GF-D8 (cell line): ENCODE data around the gene RCC1.
A peak's percentile ranks its signal among the peaks of the same experiment; 100 is the strongest.
"Not testable (repeated sequence)": the region's sequence is repeated elsewhere in the genome, so short reads cannot be mapped to it uniquely, and the experiment has no call there.

ENCODE experiments used
- DNase-seq: peaks from one replicate; lab custom pipeline; 2025; lab: John Stamatoyannopoulos, UW

RCC1 gene

DNA sequence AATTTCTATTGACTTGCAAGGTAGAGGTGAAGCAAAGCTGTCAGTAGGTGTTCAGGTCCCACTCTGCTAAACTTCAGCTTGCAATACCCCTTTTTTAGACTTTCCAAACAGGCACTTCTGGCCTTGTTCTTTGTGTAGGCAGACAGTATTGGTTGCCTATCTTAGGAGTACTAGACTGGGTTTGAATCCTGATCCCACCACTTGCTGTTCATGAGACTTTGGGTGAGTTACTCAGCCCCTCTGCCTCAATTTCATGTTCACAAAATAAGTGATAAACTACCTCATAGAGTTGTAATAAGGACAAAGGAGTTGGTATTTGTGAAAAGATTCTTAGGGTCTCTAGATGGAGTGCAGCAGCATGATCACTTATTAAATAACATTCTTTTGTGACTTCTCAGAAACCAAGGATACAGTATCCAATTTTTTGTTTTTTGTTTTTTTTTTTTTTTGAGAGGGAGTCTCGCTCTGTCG, 5.2 kb downstream of the RCC1 start:
- peak; percentile 37 for DNase-seq

DNA sequence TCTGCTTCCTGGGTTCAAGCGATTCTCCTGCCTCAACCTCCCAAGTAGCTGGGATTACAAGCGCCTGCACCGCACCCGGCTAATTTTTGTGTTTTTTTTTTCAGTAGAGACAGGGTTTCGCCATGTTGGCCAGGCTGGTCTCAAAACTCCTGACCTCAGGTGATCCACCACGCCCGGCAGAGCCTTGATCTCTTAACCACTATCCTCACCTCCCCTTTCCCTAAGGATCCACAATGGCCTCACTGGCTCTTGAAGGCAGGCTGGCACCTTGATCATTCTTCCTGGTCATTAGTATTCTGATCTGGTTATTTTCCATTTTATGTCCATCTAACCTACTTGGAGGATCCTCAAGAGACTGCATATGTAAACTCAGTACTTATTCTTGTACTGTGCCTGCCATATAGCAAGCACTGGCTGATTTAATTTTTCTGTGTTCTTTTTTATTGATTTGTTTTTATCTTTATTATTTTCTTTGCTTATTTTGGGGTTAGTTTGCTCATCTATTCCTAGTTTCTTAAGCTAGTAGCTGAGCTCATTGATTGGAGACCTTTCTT, 6.3 kb downstream of the RCC1 start:
- no peak for DNase-seq

- DNase-seq: not testable (repeated sequence)
Observed at GRCh38 chr1:28514445-28514933, 8.6 kb downstream of the RCC1 start.

DNA sequence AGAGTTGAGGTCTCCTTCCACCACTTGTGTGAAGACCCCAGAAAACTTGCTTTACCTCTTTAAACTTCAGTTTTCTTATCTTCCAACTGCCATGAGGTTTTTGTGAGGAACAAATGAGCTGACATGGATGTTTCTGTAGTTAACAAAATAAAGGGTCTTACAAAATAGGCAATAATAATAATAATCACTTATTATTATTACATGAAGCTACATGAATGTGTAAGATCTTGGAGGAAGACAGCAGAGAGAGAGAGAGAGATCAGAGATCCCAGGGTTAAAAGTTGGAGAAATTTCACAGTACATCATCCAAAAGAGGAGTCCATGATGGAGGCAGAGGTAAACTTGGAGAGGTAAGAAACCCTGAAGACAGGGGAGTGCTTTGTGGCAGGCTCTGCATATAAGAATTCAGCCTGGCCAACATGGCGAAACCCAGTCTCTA, 10.7 kb downstream of the RCC1 start:
- DNase-seq: no peak

GRCh38 chr1:28517649-28517999, 11.8 kb downstream of the RCC1 start:
- no peak for DNase-seq

GRCh38 chr1:28518000-28518744, 12.3 kb downstream of the RCC1 start:
- peak; percentile 63 for DNase-seq

GRCh38 chr1:28518745-28519341, 13.0 kb downstream of the RCC1 start:
- no peak for DNase-seq

DNA sequence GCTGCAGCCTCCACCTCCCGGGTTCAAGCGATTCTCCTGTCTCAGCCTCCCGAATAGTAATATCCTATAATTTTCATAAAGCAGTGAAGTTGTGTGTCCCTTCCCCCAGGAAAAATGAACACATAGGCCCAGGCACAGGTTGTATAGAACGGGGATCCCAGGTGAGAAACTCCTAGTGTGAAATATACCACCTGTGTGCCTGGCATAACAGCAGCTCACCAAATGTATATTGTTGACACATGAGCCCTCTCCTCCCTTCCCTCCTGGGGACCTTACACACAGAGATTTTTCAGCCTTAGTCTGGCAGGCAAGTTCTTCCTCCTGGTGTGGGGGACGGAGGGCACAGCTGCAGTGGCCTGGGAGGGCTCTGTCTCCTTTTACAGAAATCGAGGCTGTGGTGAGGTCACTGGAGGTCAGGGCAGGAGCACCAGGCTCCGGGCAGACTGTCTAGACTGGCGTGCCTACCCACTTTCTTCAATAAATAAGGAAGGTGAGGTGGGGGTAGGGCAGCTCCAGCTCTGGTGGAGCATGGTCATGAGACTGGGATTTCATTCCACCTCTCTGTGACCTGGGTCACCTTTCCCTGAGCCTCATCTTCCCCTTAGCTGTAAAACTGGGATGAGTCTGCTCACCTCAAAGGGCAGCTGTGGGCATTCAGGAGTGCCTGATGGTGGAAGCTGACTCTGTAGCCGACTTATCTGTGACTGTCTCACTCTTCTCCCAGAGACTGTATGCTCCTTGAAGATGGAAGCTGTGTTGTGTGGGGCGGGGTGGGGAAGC, 14.3 kb downstream of the RCC1 start:
- DNase-seq: no peak

GRCh38 chr1:28520796-28521195, 15.0 kb downstream of the RCC1 start:
- DNase-seq: not testable (repeated sequence)

DNA sequence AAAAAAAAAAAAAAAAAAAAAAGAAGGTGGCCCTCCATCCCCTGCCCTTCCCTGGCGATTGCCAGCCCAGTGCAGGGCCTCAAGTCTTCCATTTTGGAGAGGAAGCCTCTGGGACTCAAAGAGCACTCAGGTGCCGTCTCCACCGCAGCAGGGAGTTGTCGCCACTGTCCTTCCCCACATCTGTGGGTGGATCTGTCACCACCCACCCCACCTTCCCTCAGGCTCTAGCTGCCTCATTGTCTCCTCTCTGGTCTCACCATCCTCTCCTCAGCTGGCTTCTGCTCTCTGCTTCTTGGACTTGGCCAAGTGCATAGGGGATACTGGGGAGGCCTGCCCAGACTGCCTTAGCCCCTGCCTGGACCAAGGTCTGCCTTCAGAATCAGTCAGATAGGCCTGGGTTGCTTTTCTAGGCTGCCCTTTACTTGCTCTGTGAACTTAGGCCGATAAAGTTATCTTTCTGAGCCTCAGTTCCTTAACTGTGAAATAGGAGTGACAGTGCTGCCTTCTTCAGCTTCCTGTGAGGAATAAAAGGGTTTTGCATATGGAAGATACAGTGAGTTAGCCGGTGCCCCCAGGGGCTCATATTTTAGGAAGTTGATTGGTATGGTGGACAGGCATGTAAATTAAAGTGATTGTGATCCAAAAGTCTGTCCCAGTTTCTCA, 15.8 kb downstream of the RCC1 start:
- DNase-seq: no peak

DNA sequence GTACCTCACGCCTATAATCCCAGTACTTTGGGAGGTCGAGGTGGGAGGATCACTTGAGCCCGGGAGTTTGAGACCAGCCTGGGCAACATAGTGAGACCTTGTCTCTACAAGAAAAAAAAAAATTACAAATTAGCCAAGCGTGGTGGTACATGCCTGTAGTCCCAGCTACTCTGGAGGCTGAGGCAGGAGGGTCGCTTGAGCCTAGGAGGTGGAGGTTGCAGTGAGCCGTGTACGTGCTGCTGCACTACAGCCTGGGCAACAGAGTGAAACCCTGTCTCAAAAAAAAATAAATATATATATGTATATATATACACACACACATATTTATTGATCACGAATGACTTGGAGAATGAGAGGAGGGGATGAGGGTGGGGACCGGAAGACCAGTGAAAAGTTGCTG, 16.7 kb downstream of the RCC1 start:
- DNase-seq: not testable (repeated sequence)

GRCh38 chr1:28525002-28525642, 19.3 kb downstream of the RCC1 start:
- not testable (repeated sequence) for DNase-seq

- DNase-seq: no peak
Observed at GRCh38 chr1:28526886-28527285, 21.0 kb downstream of the RCC1 start.

GRCh38 chr1:28530456-28530855, 24.6 kb downstream of the RCC1 start:
- no peak for DNase-seq

DNA sequence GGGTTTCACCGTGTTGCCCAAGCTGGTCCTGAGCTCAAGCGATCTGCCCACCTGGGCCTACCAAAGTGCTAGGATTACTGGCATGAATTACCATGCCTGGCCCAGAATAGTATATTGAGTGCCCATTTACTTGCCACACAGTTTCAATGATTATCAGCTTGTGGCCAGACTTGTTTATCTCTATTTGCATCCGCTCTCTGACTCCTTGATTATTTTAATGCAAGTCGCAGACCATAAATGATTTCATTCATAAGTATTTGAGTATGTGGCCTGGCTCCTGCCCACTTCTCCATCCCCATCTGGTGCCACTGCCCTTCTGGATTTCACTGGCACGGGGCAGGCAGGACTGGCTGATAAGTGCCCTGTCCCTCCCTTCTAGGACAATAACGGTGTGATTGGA, 28.8 kb downstream of the RCC1 start:
- DNase-seq: no peak

- no peak for DNase-seq
Observed at GRCh38 chr1:28535180-28535579, 29.3 kb downstream of the RCC1 start.

GRCh38 chr1:28537457-28538199, 31.8 kb downstream of the RCC1 start:
- no peak for DNase-seq

GRCh38 chr1:28538286-28538685, 32.4 kb downstream of the RCC1 start:
- DNase-seq: no peak

DNA sequence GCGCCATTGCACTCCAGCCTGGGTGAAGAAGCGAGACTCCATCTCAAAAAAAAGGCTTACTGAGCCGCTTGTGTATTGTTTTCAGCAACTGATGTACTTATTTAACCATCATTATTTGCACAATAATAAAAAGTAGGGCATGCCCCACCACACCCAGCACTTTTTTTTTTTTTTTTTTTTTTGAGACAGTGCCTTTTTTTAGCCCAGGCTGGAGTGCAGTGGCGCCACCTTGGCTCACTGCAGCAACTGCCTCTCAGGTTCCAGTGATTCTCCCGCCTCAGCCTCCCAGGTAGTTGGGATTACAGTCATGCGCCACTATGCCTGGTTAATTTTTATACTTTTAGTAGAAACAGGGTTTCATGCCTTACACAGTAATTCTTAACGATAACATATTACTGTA, 34.8 kb downstream of the RCC1 start:
- DNase-seq: no peak

- DNase-seq: not testable (repeated sequence)
Observed at GRCh38 chr1:28541414-28542015, 35.7 kb downstream of the RCC1 start.
